Ovary (tissue), 9 donors: ENCODE results near the gene RNF145. TPM values are rescaled to one million over a fixed set of nuclear protein-coding genes. Genes with fewer than 3 reads are reported as not detected.

Experiments used
- DNase-seq, 5 donors: peaks; one replicate each; pipeline ENCODE4 v3.0.0-alpha.2; 2019 to 2020
- H3K27ac ChIP-seq, 2 donors: fragments of 200-600 bp; one replicate each; pipeline versions ENCODE4 v1.5.1 to v1.8.0; 2019 to 2022
- H3K27me3 ChIP-seq: fragments of 200-600 bp; one replicate; pipeline ENCODE4 v1.8.0; 2022
- H3K36me3 ChIP-seq: fragments of 200-600 bp; sonication (generic); one replicate; pipeline ENCODE4 v1.5.1; 2019
- H3K4me1 ChIP-seq: one replicate; pipeline ENCODE4 v1.8.1; 2013; ENCODE audit warnings: mild to moderate bottlenecking, moderate library complexity; ENCODE audit not compliant: insufficient read depth
- H3K4me3 ChIP-seq: fragments of 200-600 bp; sonication (generic); one replicate; pipeline ENCODE4 v1.5.1; 2017
- H3K9me3 ChIP-seq, 2 donors: fragments of 200-600 bp in 1 of 2; sonication (generic) in 1 of 2; one replicate each; pipeline versions ENCODE4 v1.5.1 to v1.8.1; 2013 to 2019; ENCODE audit warnings: mild to moderate bottlenecking in 1 of 2, moderate library complexity in 1 of 2
- CTCF ChIP-seq, 3 donors: fragments of 450-650 bp in 2 of 3; fragments of 200-600 bp in 1 of 3; IDR thresholded peaks; one replicate each; pipeline versions ENCODE4 v1.5.1 to v1.8.0; 2016 to 2022; ENCODE audit warnings: antibody characterized with exemption in 3 of 3, mild to moderate bottlenecking in 1 of 3
- EP300 ChIP-seq: sonication (generic); formaldehyde crosslinking; IDR thresholded peaks from one replicate; pipeline ENCODE4 v1.6.1; 2017; ENCODE audit warnings: antibody characterized with exemption
- POLR2A ChIP-seq: fragments of 450-650 bp; IDR thresholded peaks from one replicate; pipeline ENCODE4 v1.6.1; 2017; ENCODE audit warnings: antibody characterized with exemption, mild to moderate bottlenecking, moderate library complexity
- WGBS, 3 donors: extraction: QIAGEN DNeasy Blood & Tissue Kit in 1 of 3; methylation state at CpG; one replicate each; pipeline versions ENCODE4 v1.1.5 to v1.1.7; 2013 to 2017; 5-methylcytosine and 5-hydroxymethylcytosine counted together
- intact Hi-C, 4 donors: fragments of 100-400 bp; cut with DNase I; formaldehyde crosslinking; loops; one replicate each; pipeline versions ENCODE4 v1.11.0 to v1.15.1; 2022 to 2023
- polyA plus RNA-seq, 2 donors: library from polyadenylated mRNA; stranded (reverse); fragments of 200-250 nt in 1 of 2; fragments of 350-450 nt in 1 of 2; fragmentation: Illumina TruSeq in 1 of 2; extraction: RNeasy Lipid Tissue Mini Kit (QIAGEN cat#74804) in 1 of 2; gene quantifications; one replicate each; pipeline ENCODE4 v1.2.3, GENCODE V29; 2013 to 2014
- total RNA-seq, 7 donors: library from RNA; depleted of rRNA in 2 of 7; stranded (reverse); fragments of >200 nt in 2 of 7; fragmentation: NEBNext Ultra II Directional in 3 of 7; extraction: Animal tissue kit (Norgen Biotek cat#: 25700) in 3 of 7; gene quantifications; one replicate each; pipeline versions ENCODE4 v1.1.0 to v1.2.4, GENCODE V29; 2016 to 2023
- donor health status: DM: no; HTN: no; CAD: no; lungs with moderate emphysema.
- donor health status: DM: no; HTN: no; CAD: no.
- donor health status: Bipolar disorder and iron deficiency.
- donor health status: DM: yes; HTN: yes; CAD: no.
- donor health status: DM: no; HTN: no; CAD: no.
- donor health status: DM: yes; HTN: yes; CAD: no.

The RNF145 gene
- total and polyA plus RNA-seq, 9 donors: 39.0 to 66.4 (median 53.4) TPM

- H3K27me3 ChIP-seq: no peaks in the 10 kb centered on the region
- no peak overlapping the region for H3K27ac ChIP-seq
- no peak overlapping the region for H3K4me3 ChIP-seq
- intact Hi-C loops: no loop called here
- H3K36me3 ChIP-seq: no peaks in the 10 kb centered on the region
- WGBS, 3 donors: 87 to 95% (median 88%) methylated on average over 3 of the region's 3 CpGs
- H3K4me1 ChIP-seq: no peaks in the 10 kb centered on the region
- no peaks in the 10 kb centered on the region for H3K9me3 ChIP-seq
- DNase-seq: no peak
- TF ChIP-seq CTCF (IDR thresholded peaks at IDR 0.05): no peak
- no peak for TF ChIP-seq EP300
- TF ChIP-seq POLR2A: no peak
Observed at GRCh38 chr5:159215886-159216285, 6.5 kb upstream of the RNF145 start.

DNA sequence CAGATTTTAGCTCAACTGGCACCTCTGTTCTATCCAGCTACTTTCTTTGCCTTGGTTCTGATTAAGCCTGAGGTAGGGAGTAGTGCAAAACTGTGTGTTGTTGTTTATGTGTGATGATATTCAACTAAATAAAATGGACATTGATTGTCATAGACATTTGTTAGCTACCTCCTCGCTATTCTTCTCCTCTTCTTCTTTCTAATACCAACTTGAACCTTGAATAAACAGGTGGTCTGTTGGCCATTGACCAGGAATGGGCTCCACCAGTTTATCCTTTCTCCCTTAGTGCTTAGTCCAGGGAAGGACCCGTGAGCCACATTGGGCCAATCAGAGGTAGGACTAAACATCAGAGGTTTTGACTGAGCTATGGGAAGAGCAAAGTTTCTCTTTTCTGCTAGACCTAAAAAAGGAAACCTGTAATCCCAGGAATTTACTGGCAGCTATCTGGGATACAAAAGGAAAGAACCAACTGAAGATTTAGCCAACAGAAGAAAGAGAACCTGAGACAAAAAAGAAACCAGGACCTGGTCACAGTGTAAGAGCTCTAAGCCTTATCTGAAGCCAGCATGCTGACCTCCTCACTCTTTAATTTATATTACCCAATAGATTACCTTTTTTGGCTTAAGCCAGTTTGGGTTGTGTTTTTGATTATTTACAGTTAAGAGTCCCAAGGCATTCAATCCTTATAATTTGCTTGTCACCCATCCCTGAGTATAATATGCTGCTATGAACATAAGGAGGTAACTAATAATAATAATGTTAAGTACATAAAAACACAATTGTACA is 5.3 kb upstream of the RNF145 start:
- no peaks in the 10 kb centered on the region for H3K4me1 ChIP-seq
- intact Hi-C loops: no loop called here
- H3K27me3 ChIP-seq: no peaks in the 10 kb centered on the region
- no peaks in the 10 kb centered on the region for H3K36me3 ChIP-seq
- H3K27ac ChIP-seq: no peak overlapping the region
- no peaks in the 10 kb centered on the region for H3K9me3 ChIP-seq
- TF ChIP-seq POLR2A (no peak), CTCF (IDR thresholded peaks at IDR 0.05) (no peak), EP300 (no peak)
- 51 to 68% (median 62%) methylated on average over 2 of the region's 2 CpGs for WGBS, 3 donors
- no peak overlapping the region for H3K4me3 ChIP-seq
- no peak for DNase-seq

DNA sequence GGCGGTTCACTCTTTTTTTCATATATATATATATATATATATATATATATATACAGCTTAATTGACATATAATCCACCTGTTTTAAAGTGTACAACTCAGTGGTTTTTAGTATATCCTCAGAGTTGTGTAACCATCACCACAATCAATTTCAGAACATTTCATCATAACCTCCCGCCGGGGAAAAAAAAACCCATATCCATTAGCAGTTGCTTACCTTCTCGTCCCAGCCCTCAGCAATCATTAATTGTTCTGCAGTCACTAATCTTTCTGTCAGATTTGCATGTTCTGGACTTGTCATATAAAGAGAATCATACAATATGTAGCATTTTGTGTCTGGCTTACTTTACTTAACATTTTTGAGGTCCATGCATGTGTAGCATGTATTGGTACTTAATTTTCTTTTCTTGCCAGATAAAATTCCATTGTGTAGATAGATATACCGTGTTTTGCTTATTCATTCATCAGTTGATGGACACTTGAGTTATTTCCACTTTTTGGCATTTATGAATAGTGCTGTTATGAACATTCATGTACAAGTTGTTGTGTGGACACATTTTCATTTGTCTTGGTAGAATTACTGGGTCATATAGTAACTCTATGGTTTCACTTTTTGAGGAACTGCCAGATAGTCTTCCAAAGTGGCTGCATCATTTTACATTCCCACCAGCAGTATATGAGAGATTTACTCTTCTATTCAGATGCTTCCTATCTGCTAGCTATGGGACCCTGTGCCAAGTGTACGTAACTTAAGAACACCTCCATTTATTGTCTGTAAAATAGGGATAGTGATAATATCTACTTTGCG is 3.5 kb upstream of the RNF145 start:
- DNase-seq: no peak
- H3K36me3 ChIP-seq: no peaks in the 10 kb centered on the region
- intact Hi-C loops: no loop called here
- H3K9me3 ChIP-seq: no peaks in the 10 kb centered on the region
- H3K4me3 ChIP-seq: no peak overlapping the region
- 77 to 83% (median 83%) methylated on average over 7 of the region's 7 CpGs for WGBS, 3 donors
- no peaks in the 10 kb centered on the region for H3K27me3 ChIP-seq
- H3K4me1 ChIP-seq: no peaks in the 10 kb centered on the region
- TF ChIP-seq CTCF (IDR thresholded peaks at IDR 0.05): no peak
- TF ChIP-seq EP300: no peak
- no peak for TF ChIP-seq POLR2A
- H3K27ac ChIP-seq: no peak overlapping the region

- Histone ChIP-seq H3K27me3 (no peaks in the 10 kb centered on the region), H3K4me3 (no peak overlapping the region), H3K9me3 (no peaks in the 10 kb centered on the region), H3K4me1 (no peaks in the 10 kb centered on the region), H3K36me3 (no peaks in the 10 kb centered on the region), H3K27ac (no peak overlapping the region)
- intact Hi-C loops: no loop called here
- DNase-seq: no peak
- TF ChIP-seq EP300: no peak
- no peak for TF ChIP-seq POLR2A
- TF ChIP-seq CTCF (IDR thresholded peaks at IDR 0.05): no peak
- 41 to 50% (median 45%) methylated on average over 4 of the region's 4 CpGs for WGBS, 3 donors
Observed at GRCh38 chr5:159211729-159212174, 2.4 kb upstream of the RNF145 start.
